Activated CD4-positive, alpha-beta T cell treated with anti-CD3 and anti-CD28 coated beads for 36 hours (primary cell): ENCODE data around the gene CAPZA2. TPM values are rescaled to one million over a fixed set of nuclear protein-coding genes. Genes with fewer than 3 reads are reported as not detected.
"Not testable (repeated sequence)": the region's sequence is repeated elsewhere in the genome, so short reads cannot be mapped to it uniquely, and the experiment has no call there.

Source experiments
- ATAC-seq: fragments of 200-7000 bp; cut with Tn5 transposase; one replicate; pipeline ENCODE4 v1.10.0; 2021; ENCODE audit warnings: mild to moderate bottlenecking, moderate library complexity
- CTCF ChIA-PET: fragments of 350-600 bp; sonication (Branson Sonifier 250); formaldehyde crosslinking; loops from one replicate; lab custom pipeline; 2021; ENCODE audit warnings: antibody characterized with exemption; lab: Charles Lee
- POLR2A ChIA-PET: fragments of 350-600 bp; sonication (Branson Sonifier 250); formaldehyde crosslinking; loops from one replicate; lab custom pipeline; 2021; ENCODE audit warnings: antibody characterized with exemption, inconsistent platforms; lab: Charles Lee
- DNase-seq: peaks from one replicate; pipeline ENCODE4 v3.0.0-alpha.2; 2020
- H3K27ac Mint-ChIP-seq: one replicate; pipeline ENCODE4 v1.8.0; 2021; ENCODE audit warnings: mixed read lengths
- H3K27me3 Mint-ChIP-seq: one replicate; pipeline ENCODE4 v1.8.0; 2021; ENCODE audit warnings: mixed read lengths
- H3K36me3 Mint-ChIP-seq: one replicate; pipeline ENCODE4 v1.8.0; 2021; ENCODE audit warnings: low read depth, mixed read lengths
- H3K4me1 Mint-ChIP-seq: one replicate; pipeline ENCODE4 v1.8.0; 2021; ENCODE audit warnings: mixed read lengths
- H3K4me3 Mint-ChIP-seq: one replicate; pipeline ENCODE4 v1.8.0; 2021; ENCODE audit warnings: mild to moderate bottlenecking, moderate library complexity, mixed read lengths
- H3K9me3 Mint-ChIP-seq: one replicate; pipeline ENCODE4 v1.8.0; 2021; ENCODE audit warnings: low read depth, mixed read lengths
- intact Hi-C, 2 experiments: fragments of 100-400 bp; cut with DNase I in 1 of 2; cut with micrococcal nuclease in 1 of 2; formaldehyde crosslinking; loops; one replicate each; pipeline versions ENCODE4 v1.14.2 to v1.15.1; 2022 to 2024; cut with DNase I, micrococcal nuclease
- total RNA-seq, 2 experiments: library from RNA; stranded (reverse); gene quantifications; one replicate each; pipeline ENCODE4 v1.2.3, GENCODE V29; 2021

The CAPZA2 gene
- total RNA-seq, 2 experiments from 2014 or later, result 173 to 262 TPM

- ChIA-PET POLR2A (no interaction called here), CTCF (no interaction called here)
- Mint-ChIP-seq H3K4me3 (no peak overlapping the region), H3K27ac (no peak overlapping the region), H3K9me3 (no peaks in the 10 kb centered on the region), H3K27me3 (no peaks in the 10 kb centered on the region), H3K4me1 (peaks cover 7% of the 10 kb centered on the region), H3K36me3 (no peaks in the 10 kb centered on the region)
- no peak for ATAC-seq
- no peak for DNase-seq
- intact Hi-C loops, result no loop called here
These were observed 106.2 kb downstream of the CAPZA2 start for GRCh38 chr7:116968631-116969030.

GRCh38 chr7:116969371-116969902, 107.0 kb downstream of the CAPZA2 start:
- no peaks in the 10 kb centered on the region for H3K27me3 Mint-ChIP-seq
- intact Hi-C loops, result no loop called here
- ChIA-PET POLR2A (no interaction called here), CTCF (interaction anchor here (1.5 to 4.0 kb wide), 4 partner anchors 16 to 39 kb away, joined by 5 to 22 read pairs (median 6); no protein-coding TSS in a partner anchor)
- peaks cover 7% of the 10 kb centered on the region for H3K4me1 Mint-ChIP-seq
- H3K4me3 Mint-ChIP-seq, result no peak overlapping the region
- ATAC-seq, result no peak
- no peaks in the 10 kb centered on the region for H3K9me3 Mint-ChIP-seq
- no peaks in the 10 kb centered on the region for H3K36me3 Mint-ChIP-seq
- no peak overlapping the region for H3K27ac Mint-ChIP-seq
- DNase-seq, result no peak

- Mint-ChIP-seq H3K4me1 (peaks cover 7% of the 10 kb centered on the region), H3K4me3 (no peak overlapping the region), H3K9me3 (no peaks in the 10 kb centered on the region), H3K27ac (no peak overlapping the region), H3K36me3 (peaks cover 2% of the 10 kb centered on the region), H3K27me3 (no peaks in the 10 kb centered on the region)
- intact Hi-C loops, result no loop called here
- no peak for ATAC-seq
- ChIA-PET POLR2A (interaction anchor here (1.3 kb wide), 1 partner anchor 14 kb away, joined by 5 read pairs; no protein-coding TSS in a partner anchor), CTCF (interaction anchor here (1.5 to 4.0 kb wide), 4 partner anchors 15 to 40 kb away, joined by 5 to 22 read pairs (median 6); no protein-coding TSS in a partner anchor)
- no peak for DNase-seq
These were observed 108.0 kb downstream of the CAPZA2 start for GRCh38 chr7:116970238-116970910.

GRCh38 chr7:116971153-116971552, 108.8 kb downstream of the CAPZA2 start:
- H3K9me3 Mint-ChIP-seq, H3K4me1 Mint-ChIP-seq, H3K4me3 Mint-ChIP-seq, DNase-seq, intact Hi-C loops, ATAC-seq, H3K27ac Mint-ChIP-seq, H3K27me3 Mint-ChIP-seq, H3K36me3 Mint-ChIP-seq: not testable (repeated sequence)
- ChIA-PET POLR2A (interaction anchor here (1.3 kb wide), 1 partner anchor 15 kb away, joined by 5 read pairs; no protein-coding TSS in a partner anchor), CTCF (interaction anchor here (0.6 to 4.0 kb wide), 5 partner anchors 14 to 487 kb away, joined by 3 to 22 read pairs (median 5); no protein-coding TSS in a partner anchor)

Other genes starting within 250 kb of the CAPZA2 start
- gene MET, start 190.4 kb upstream of the CAPZA2 start, total RNA-seq, result under 1 TPM; 0.63 to 0.91 TPM
- 1 to 10 TPM; 6.4 to 8.1 TPM for gene ST7, start 90.9 kb downstream of the CAPZA2 start, total RNA-seq